H1 (cell line): ENCODE data around the gene VNN1. TPM values are rescaled to one million over a fixed set of nuclear protein-coding genes. Genes with fewer than 3 reads are reported as not detected.

Source experiments
- CBX5 ChIP-seq: fragments of 300-800, 300-1000 bp; sonication (generic); IDR thresholded peaks from 2 replicates; pipeline ENCODE4 v1.7.1; 2016; ENCODE audit warnings: antibody characterized with exemption, low read length, low read depth
- CEBPB ChIP-seq: IDR thresholded peaks from 2 replicates; pipeline ENCODE4 v1.6.1; 2012; ENCODE audit warnings: low read depth, low read length
- CTBP2 ChIP-seq: IDR thresholded peaks from 2 replicates; pipeline ENCODE4 v1.7.0; 2011; ENCODE audit warnings: borderline replicate concordance, mild to moderate bottlenecking, moderate library complexity, mixed read lengths, low read length; ENCODE audit not compliant: insufficient read depth, insufficient read length
- FOSL1 ChIP-seq: IDR thresholded peaks from 2 replicates; pipeline ENCODE4 v1.6.1; 2011; ENCODE audit warnings: mild to moderate bottlenecking, low read depth, low read length, moderate library complexity; ENCODE audit not compliant: insufficient read depth
- KDM4A ChIP-seq: IDR thresholded peaks from one replicate; pipeline ENCODE4 v1.7.1; 2012; ENCODE audit warnings: low read depth, mild to moderate bottlenecking, moderate library complexity, low read length, inconsistent platforms; ENCODE audit not compliant: severe bottlenecking
- KDM5A ChIP-seq: fragments of 200-600 bp; IDR thresholded peaks from 2 replicates; pipeline ENCODE4 v1.7.1; 2012; ENCODE audit warnings: mild to moderate bottlenecking, low read length, inconsistent platforms, mixed read lengths
- SAP30 ChIP-seq: fragments of 300-600 bp; sonication (generic); IDR thresholded peaks from 2 replicates; pipeline ENCODE4 v1.7.1; 2012; ENCODE audit warnings: low read length, moderate library complexity, mild to moderate bottlenecking, inconsistent platforms; ENCODE audit not compliant: insufficient read depth, insufficient replicate concordance
- SRF ChIP-seq: IDR thresholded peaks from 2 replicates; pipeline ENCODE4 v1.6.1; 2011; ENCODE audit warnings: mild to moderate bottlenecking, low read depth, low read length, moderate library complexity
- SUZ12 ChIP-seq: fragments of 200-600 bp; sonication (generic); IDR thresholded peaks from 2 replicates; pipeline ENCODE4 v1.6.1; 2012; ENCODE audit warnings: mild to moderate bottlenecking, inconsistent platforms, low read length, moderate library complexity, mixed read lengths
- polyA plus RNA-seq, 7 experiments: library from polyadenylated mRNA; depleted of rRNA in 3 of 7; stranded (reverse) in 5 of 7; unstranded in 2 of 7; fragments of >200 nt in 5 of 7; fragments of 200-250 nt in 2 of 7; gene quantifications; 1 replicate in 5 of 7; 2 replicates in 1 of 7; 4 replicates in 1 of 7; pipeline versions ENCODE4 v1.2.1 to v1.2.3, GENCODE V29; 2011 to 2013; ENCODE audit warnings: missing spikeins in 2 of 7, mixed read lengths in 2 of 7
- total RNA-seq: library from RNA; stranded (reverse); fragmentation: NEBNext Ultra II Directional; extraction: Animal tissue kit (Norgen Biotek cat#: 25700); gene quantifications from 2 replicates; pipeline ENCODE4 v1.2.1, GENCODE V29; 2021
- TF ChIP-seq, protein P1 (sequence below): fragments of 300-600 bp; sonication (generic); IDR thresholded peaks from 2 replicates; pipeline ENCODE4 v1.7.1; 2012; ENCODE audit warnings: low read length, moderate library complexity, mild to moderate bottlenecking, inconsistent platforms; ENCODE audit not compliant: insufficient replicate concordance

The VNN1 gene
- total and polyA plus RNA-seq, 2 of the 8 experiments (the other 6 are each of a cell fraction or from before 2014, with no cell fraction given): not detected

DNA sequence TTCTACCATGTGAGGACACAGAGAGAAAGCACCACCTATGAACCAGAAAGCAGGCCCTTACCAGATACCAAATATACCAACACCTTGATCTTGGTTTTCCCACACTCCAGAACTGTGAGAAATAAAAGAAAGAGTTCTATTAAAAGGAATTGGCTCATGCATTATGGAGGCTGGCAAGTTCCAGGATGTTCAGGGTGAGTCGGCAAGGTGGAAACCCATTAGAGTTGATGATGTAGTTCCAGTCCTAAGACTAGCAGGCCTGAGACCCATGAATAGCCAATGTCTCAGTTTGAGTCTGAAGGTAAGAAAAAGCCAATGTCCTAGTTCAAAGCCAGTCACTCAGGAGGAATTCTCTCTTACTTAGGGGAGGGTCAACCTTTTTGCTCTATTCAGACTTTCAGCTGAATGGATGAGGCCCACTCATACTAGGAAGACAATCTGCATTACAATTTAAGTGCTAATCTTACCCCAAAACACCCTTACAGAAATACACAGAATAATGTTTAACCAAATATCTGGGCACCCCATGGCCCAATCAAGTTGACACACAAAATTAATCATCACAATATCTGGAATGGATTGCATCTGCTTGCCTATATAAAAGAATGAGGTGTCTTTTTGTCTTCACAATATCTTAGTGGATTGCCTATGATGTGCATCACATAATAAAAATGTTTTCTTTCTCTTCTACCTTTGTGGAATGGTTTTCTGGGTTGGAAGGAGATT is 49.4 kb downstream of the VNN1 start (continued):
- TF ChIP-seq, protein P1, sequence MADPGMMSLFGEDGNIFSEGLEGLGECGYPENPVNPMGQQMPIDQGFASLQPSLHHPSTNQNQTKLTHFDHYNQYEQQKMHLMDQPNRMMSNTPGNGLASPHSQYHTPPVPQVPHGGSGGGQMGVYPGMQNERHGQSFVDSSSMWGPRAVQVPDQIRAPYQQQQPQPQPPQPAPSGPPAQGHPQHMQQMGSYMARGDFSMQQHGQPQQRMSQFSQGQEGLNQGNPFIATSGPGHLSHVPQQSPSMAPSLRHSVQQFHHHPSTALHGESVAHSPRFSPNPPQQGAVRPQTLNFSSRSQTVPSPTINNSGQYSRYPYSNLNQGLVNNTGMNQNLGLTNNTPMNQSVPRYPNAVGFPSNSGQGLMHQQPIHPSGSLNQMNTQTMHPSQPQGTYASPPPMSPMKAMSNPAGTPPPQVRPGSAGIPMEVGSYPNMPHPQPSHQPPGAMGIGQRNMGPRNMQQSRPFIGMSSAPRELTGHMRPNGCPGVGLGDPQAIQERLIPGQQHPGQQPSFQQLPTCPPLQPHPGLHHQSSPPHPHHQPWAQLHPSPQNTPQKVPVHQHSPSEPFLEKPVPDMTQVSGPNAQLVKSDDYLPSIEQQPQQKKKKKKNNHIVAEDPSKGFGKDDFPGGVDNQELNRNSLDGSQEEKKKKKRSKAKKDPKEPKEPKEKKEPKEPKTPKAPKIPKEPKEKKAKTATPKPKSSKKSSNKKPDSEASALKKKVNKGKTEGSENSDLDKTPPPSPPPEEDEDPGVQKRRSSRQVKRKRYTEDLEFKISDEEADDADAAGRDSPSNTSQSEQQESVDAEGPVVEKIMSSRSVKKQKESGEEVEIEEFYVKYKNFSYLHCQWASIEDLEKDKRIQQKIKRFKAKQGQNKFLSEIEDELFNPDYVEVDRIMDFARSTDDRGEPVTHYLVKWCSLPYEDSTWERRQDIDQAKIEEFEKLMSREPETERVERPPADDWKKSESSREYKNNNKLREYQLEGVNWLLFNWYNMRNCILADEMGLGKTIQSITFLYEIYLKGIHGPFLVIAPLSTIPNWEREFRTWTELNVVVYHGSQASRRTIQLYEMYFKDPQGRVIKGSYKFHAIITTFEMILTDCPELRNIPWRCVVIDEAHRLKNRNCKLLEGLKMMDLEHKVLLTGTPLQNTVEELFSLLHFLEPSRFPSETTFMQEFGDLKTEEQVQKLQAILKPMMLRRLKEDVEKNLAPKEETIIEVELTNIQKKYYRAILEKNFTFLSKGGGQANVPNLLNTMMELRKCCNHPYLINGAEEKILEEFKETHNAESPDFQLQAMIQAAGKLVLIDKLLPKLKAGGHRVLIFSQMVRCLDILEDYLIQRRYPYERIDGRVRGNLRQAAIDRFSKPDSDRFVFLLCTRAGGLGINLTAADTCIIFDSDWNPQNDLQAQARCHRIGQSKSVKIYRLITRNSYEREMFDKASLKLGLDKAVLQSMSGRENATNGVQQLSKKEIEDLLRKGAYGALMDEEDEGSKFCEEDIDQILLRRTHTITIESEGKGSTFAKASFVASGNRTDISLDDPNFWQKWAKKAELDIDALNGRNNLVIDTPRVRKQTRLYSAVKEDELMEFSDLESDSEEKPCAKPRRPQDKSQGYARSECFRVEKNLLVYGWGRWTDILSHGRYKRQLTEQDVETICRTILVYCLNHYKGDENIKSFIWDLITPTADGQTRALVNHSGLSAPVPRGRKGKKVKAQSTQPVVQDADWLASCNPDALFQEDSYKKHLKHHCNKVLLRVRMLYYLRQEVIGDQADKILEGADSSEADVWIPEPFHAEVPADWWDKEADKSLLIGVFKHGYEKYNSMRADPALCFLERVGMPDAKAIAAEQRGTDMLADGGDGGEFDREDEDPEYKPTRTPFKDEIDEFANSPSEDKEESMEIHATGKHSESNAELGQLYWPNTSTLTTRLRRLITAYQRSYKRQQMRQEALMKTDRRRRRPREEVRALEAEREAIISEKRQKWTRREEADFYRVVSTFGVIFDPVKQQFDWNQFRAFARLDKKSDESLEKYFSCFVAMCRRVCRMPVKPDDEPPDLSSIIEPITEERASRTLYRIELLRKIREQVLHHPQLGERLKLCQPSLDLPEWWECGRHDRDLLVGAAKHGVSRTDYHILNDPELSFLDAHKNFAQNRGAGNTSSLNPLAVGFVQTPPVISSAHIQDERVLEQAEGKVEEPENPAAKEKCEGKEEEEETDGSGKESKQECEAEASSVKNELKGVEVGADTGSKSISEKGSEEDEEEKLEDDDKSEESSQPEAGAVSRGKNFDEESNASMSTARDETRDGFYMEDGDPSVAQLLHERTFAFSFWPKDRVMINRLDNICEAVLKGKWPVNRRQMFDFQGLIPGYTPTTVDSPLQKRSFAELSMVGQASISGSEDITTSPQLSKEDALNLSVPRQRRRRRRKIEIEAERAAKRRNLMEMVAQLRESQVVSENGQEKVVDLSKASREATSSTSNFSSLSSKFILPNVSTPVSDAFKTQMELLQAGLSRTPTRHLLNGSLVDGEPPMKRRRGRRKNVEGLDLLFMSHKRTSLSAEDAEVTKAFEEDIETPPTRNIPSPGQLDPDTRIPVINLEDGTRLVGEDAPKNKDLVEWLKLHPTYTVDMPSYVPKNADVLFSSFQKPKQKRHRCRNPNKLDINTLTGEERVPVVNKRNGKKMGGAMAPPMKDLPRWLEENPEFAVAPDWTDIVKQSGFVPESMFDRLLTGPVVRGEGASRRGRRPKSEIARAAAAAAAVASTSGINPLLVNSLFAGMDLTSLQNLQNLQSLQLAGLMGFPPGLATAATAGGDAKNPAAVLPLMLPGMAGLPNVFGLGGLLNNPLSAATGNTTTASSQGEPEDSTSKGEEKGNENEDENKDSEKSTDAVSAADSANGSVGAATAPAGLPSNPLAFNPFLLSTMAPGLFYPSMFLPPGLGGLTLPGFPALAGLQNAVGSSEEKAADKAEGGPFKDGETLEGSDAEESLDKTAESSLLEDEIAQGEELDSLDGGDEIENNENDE: no peak
- TF ChIP-seq CEBPB: no peak
- TF ChIP-seq SRF: no peak
- TF ChIP-seq KDM5A: no peak
- TF ChIP-seq KDM4A: no peak
- no peak for TF ChIP-seq CBX5
- TF ChIP-seq SUZ12: no peak
- TF ChIP-seq CTBP2: no peak
- no peak for TF ChIP-seq SAP30
- no peak for TF ChIP-seq FOSL1
